GM12878 (cell line): ENCODE results near the gene AGAP1. TPM values are rescaled to one million over a fixed set of nuclear protein-coding genes. Genes with fewer than 3 reads are reported as not detected.

Experiments used
- ATAC-seq: fragments of 200-7000 bp; cut with Tn5 transposase; 3 replicates; pipeline ENCODE4 v1.9.1; 2020; ENCODE audit warnings: mild to moderate bottlenecking, moderate library complexity
- BruUV-seq: library from RNA; stranded (reverse); fragments of 400-500 nt; replicated peaks from 2 replicates; lab custom pipeline; 2021; lab: Mats Ljungman, UMichigan
- CTCF ChIA-PET: fragments of 300-600 bp; sonication (Branson Sonifier 250); formaldehyde crosslinking; extraction: SDS; loops from one replicate; lab custom pipeline; 2021; ENCODE audit warnings: inconsistent platforms; lab: Yijun Ruan, JAX
- POLR2A ChIA-PET: fragments of 350-600 bp; formaldehyde crosslinking; extraction: SDS; loops from one replicate; lab custom pipeline; 2021; ENCODE audit warnings: inconsistent platforms; lab: Charles Lee
- RAD21 ChIA-PET: fragments of 300-600 bp; sonication (Branson Sonifier 250); formaldehyde crosslinking; loops from one replicate; lab custom pipeline; 2023; ENCODE audit warnings: antibody characterized with exemption; ENCODE audit not compliant: unreplicated experiment; lab: Charles Lee
- SMC1A ChIA-PET: fragments of 300-600 bp; sonication (Branson Sonifier 250); formaldehyde crosslinking; loops from one replicate; lab custom pipeline; 2023; ENCODE audit not compliant: unreplicated experiment, uncharacterized antibody; lab: Charles Lee
- DNase-seq: peaks from one replicate; pipeline ENCODE4 v3.0.0-alpha.2; 2011; ENCODE audit warnings: low read depth, low spot score
- FAIRE-seq: peaks from 3 replicates; lab custom pipeline; 2011; peaks lifted over from hg19 to GRCh38; lab: Jason Lieb, UNC
- H2AFZ ChIP-seq: 2 replicates; pipeline ENCODE4 v1.6.0; 2011; ENCODE audit warnings: low read depth, low read length, control low read depth; ENCODE audit not compliant: control insufficient read depth
- H3K27ac ChIP-seq: 2 replicates; pipeline ENCODE4 v1.5.1; 2011; ENCODE audit warnings: control low read depth; ENCODE audit not compliant: control insufficient read depth, insufficient read depth
- H3K27me3 ChIP-seq, 2 experiments: replicated peaks in 1 of 2; 2 replicates each; pipeline versions ENCODE4 v1.6.0 to v1.6.1; 2011; ENCODE audit warnings: low read length in 1 of 2; ENCODE audit not compliant: control insufficient read depth in 2 of 2, insufficient read depth in 2 of 2
- H3K36me3 ChIP-seq, 2 experiments: 2 replicates each; pipeline ENCODE4 v1.5.1; 2011; ENCODE audit warnings: low read length in 1 of 2; ENCODE audit not compliant: control insufficient read depth in 2 of 2, insufficient read depth in 2 of 2
- H3K4me1 ChIP-seq: 2 replicates; pipeline ENCODE4 v1.6.1; 2011; ENCODE audit warnings: mild to moderate bottlenecking, low read length, moderate library complexity, mixed read lengths; ENCODE audit not compliant: control insufficient read depth, insufficient read depth
- H3K4me2 ChIP-seq: 2 replicates; pipeline ENCODE4 v1.6.0; 2011; ENCODE audit warnings: control low read depth; ENCODE audit not compliant: control insufficient read depth, insufficient read depth
- H3K4me3 ChIP-seq: fragments of 200-600 bp; sonication (generic); 2 replicates; pipeline ENCODE4 v1.5.1; 2016
- H3K79me2 ChIP-seq: 2 replicates; pipeline ENCODE4 v1.6.0; 2011; ENCODE audit warnings: low read length; ENCODE audit not compliant: control insufficient read depth, insufficient read depth
- H3K9ac ChIP-seq: 2 replicates; pipeline ENCODE4 v1.8.0; 2011; ENCODE audit warnings: low read length, control low read depth, mixed read lengths; ENCODE audit not compliant: control insufficient read depth, insufficient read depth
- H3K9me3 ChIP-seq: replicated peaks from 3 replicates; pipeline ENCODE4 v1.5.1; 2011; ENCODE audit warnings: mild to moderate bottlenecking, low read length; ENCODE audit not compliant: control insufficient read depth, insufficient read depth
- H4K20me1 ChIP-seq: 2 replicates; pipeline ENCODE4 v1.6.0; 2011; ENCODE audit not compliant: control insufficient read depth, insufficient read depth
- CREB1 ChIP-seq: IDR thresholded peaks from 2 replicates; pipeline ENCODE4 v1.6.1; 2012; ENCODE audit warnings: low read depth, mild to moderate bottlenecking, inconsistent platforms
- GATAD2B ChIP-seq: fragments of 450-650 bp; conservative IDR thresholded peaks from 2 replicates; pipeline ENCODE4 v1.6.1; 2017; ENCODE audit warnings: low read depth, mild to moderate bottlenecking, moderate library complexity
- YBX1 ChIP-seq: fragments of 450-650 bp; IDR thresholded peaks from 2 replicates; pipeline ENCODE4 v1.6.1; 2016; ENCODE audit warnings: antibody characterized with exemption
- WGBS: methylation state at CpG from one replicate; pipeline ENCODE4 v1.1.6; 2016; ENCODE audit warnings: low lambda C conversion rate; ENCODE audit not compliant: insufficient replicate concordance, insufficient coverage; ENCODE audit errors: missing lambda C conversion rate; 5-methylcytosine and 5-hydroxymethylcytosine counted together
- in situ Hi-C: fragments of 300-500 bp; cut with MboI; formaldehyde crosslinking; loops from 9 replicates; pipeline ENCODE4 v1.14.3; 2018; ENCODE audit warnings: mixed read lengths
- intact Hi-C: fragments of 100-400 bp; cut with micrococcal nuclease; formaldehyde crosslinking; loops from one replicate; pipeline ENCODE4 v1.14.2; 2022; ENCODE audit not compliant: unreplicated experiment
- polyA plus RNA-seq, 11 experiments: library from polyadenylated mRNA; depleted of rRNA in 4 of 11; unstranded in 6 of 11; stranded (reverse) in 5 of 11; fragments of >200 nt; fragmentation: Nextera tagmentation in 4 of 11; fragmentation: Illumina TruSeq in 1 of 11; extraction: Ambion mirVana in 4 of 11; extraction: Trizol in 1 of 11; gene quantifications; 1 replicate in 1 of 11; 2 replicates in 10 of 11; pipeline versions ENCODE4 v1.2.1 to v1.2.3, GENCODE V29; 2011 to 2016; ENCODE audit warnings: inconsistent platforms in 2 of 11, missing spikeins in 2 of 11, low read depth in 1 of 11
- total RNA-seq, 4 experiments: library from RNA; depleted of rRNA in 3 of 4; stranded (reverse); fragments of >200 nt in 3 of 4; fragmentation: Illumina TruSeq in 1 of 4; extraction: Trizol in 1 of 4; gene quantifications; 2 replicates each; pipeline versions ENCODE4 v1.2.1 to v1.2.3, GENCODE V29; 2013 to 2021

Gene AGAP1
- total and polyA plus RNA-seq, 10 of the 15 experiments (the other 5 are each of a cell fraction or from before 2014, with no cell fraction given): 0.05 to 0.15 (median 0.06) TPM; not detected in 7

DNA sequence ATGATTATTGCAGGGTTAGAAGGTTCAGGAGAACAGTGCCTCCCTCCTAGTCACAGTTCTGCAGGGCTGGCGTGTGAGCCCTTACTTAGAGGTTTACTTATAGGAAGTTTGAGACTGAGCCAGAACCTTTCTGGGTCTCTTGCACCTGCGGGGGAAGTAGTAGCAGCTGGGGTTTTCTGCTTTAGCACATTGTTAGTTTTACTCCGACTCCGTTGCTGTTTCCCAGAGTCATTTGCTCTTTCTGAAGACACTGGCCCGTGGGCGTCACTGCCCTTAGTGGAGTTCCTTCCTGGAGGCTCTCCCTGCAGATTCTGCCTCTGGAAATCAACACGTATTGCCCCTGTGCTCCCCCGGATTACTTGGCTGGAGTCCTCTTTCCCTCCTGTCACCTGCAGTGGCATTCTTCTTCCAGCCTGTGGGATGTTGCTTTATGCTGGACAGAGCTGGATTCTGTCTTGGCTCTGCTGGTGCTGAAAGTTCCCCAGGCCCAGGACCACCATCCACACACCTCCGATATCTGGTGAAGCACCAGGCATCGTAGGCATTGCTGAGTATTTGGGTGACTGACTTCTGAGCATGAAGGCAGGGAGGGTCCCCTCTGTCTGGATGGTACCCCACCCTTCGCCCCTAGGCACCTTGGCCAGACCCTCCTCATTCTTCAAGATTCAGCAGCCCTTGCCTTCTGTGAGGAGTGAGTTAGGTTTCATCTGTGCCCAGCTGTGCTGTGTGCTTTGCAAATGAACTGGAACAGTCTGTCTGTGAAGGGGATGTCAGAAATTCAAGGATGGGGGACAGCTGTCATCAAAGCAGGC lies 51.7 kb downstream of the AGAP1 start:
- Histone ChIP-seq H4K20me1 (no peaks in the 10 kb centered on the region), H3K27ac (no peak overlapping the region), H3K9ac (no peak overlapping the region), H3K27me3 (no peaks in the 10 kb centered on the region; a peak in 1 of 4 replicates), H2AFZ (no peak overlapping the region), H3K4me1 (no peaks in the 10 kb centered on the region), H3K4me3 (no peak overlapping the region), H3K79me2 (no peaks in the 10 kb centered on the region), H3K9me3 (no peaks in the 10 kb centered on the region), H3K4me2 (no peak overlapping the region), H3K36me3 (no peaks in the 10 kb centered on the region)
- ChIA-PET SMC1A (no interaction called here), CTCF (no interaction called here), RAD21 (no interaction called here), POLR2A (no interaction called here)
- FAIRE-seq (no peak), DNase-seq (no peak), ATAC-seq (no peak)
- in situ Hi-C loops (no loop called here), intact Hi-C loops (no loop called here)
- BruUV-seq: no TSS peak
- TF ChIP-seq GATAD2B (no peak), CREB1 (no peak)
- 15% methylated on average over 11 of the region's 11 CpGs for WGBS

DNA sequence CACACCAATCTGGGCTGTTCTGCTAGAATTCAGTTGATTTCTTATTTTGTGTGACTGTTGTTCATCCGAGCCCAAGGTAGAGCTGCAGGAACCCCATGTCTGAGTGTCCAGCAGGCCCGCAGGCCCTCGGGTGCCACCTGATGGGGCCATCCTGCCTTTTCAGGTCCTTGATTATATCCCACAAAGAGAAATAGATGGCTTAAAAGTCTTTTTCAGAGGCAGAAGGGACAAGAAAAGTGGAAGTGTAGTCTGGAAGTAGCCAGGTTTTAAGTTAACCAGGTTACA lies 52.2 kb downstream of the AGAP1 start:
- 43% methylated on average over 3 of the region's 3 CpGs for WGBS
- Histone ChIP-seq H3K4me1 (no peaks in the 10 kb centered on the region), H4K20me1 (no peaks in the 10 kb centered on the region), H3K4me3 (no peak overlapping the region), H3K9me3 (no peaks in the 10 kb centered on the region), H3K9ac (no peak overlapping the region), H3K27ac (no peak overlapping the region), H3K4me2 (no peak overlapping the region), H2AFZ (no peak overlapping the region), H3K27me3 (no peaks in the 10 kb centered on the region; a peak in 1 of 4 replicates), H3K36me3 (no peaks in the 10 kb centered on the region), H3K79me2 (no peaks in the 10 kb centered on the region)
- no peak for ATAC-seq
- no peak for TF ChIP-seq YBX1
- RAD21 ChIA-PET: no interaction called here
- no peak for DNase-seq
- POLR2A ChIA-PET: no interaction called here
- FAIRE-seq: no peak
- SMC1A ChIA-PET: no interaction called here
- BruUV-seq: no TSS peak
- intact Hi-C loops (no loop called here), in situ Hi-C loops (no loop called here)
- CTCF ChIA-PET: no interaction called here
